WTC11 (cell line): ENCODE results near the gene SEPTIN8. TPM values are rescaled to one million over a fixed set of nuclear protein-coding genes. Genes with fewer than 3 reads are reported as not detected.

Experiments used
- CREB1 ChIP-seq: sonication (generic); formaldehyde crosslinking; IDR thresholded peaks from 2 replicates; pipeline ENCODE4 v1.8.0; 2023; ENCODE audit warnings: mild to moderate bottlenecking, missing genetic modification reagents
- ELF4 ChIP-seq: sonication (generic); formaldehyde crosslinking; IDR thresholded peaks from 2 replicates; pipeline ENCODE4 v1.8.1; 2022; ENCODE audit warnings: low read depth, mild to moderate bottlenecking, moderate library complexity, missing genetic modification reagents
- ESRRA ChIP-seq: sonication (generic); formaldehyde crosslinking; IDR thresholded peaks from 2 replicates; pipeline ENCODE4 v1.8.1; 2022; ENCODE audit warnings: mild to moderate bottlenecking, missing genetic modification reagents, borderline replicate concordance
- FOXJ3 ChIP-seq: sonication (generic); formaldehyde crosslinking; IDR thresholded peaks from 2 replicates; pipeline ENCODE4 v1.9.0; 2021; ENCODE audit warnings: missing genetic modification reagents, mild to moderate bottlenecking, borderline replicate concordance
- HMGA2 ChIP-seq: fragments of 250-450 bp; sonication (Bioruptor Pico); IDR thresholded peaks from 2 replicates; pipeline ENCODE4 v1.4.0; 2021; ENCODE audit warnings: mild to moderate bottlenecking, moderate library complexity
- IRF2 ChIP-seq: sonication (generic); formaldehyde crosslinking; IDR thresholded peaks from 2 replicates; pipeline ENCODE4 v1.8.0; 2022; ENCODE audit warnings: low read depth, missing genetic modification reagents, borderline replicate concordance
- JUN ChIP-seq: sonication (generic); formaldehyde crosslinking; IDR thresholded peaks from 2 replicates; pipeline ENCODE4 v1.8.0; 2023; ENCODE audit warnings: mild to moderate bottlenecking, missing genetic modification reagents
- KAT7 ChIP-seq: sonication (generic); formaldehyde crosslinking; IDR thresholded peaks from 2 replicates; pipeline ENCODE4 v1.8.1; 2023; ENCODE audit warnings: missing genetic modification reagents, mild to moderate bottlenecking, borderline replicate concordance
- MYBL2 ChIP-seq: sonication (generic); formaldehyde crosslinking; IDR thresholded peaks from 2 replicates; pipeline ENCODE4 v1.8.1; 2023; ENCODE audit warnings: mild to moderate bottlenecking, moderate library complexity, missing genetic modification reagents
- NR1H2 ChIP-seq: sonication (generic); formaldehyde crosslinking; IDR thresholded peaks from 2 replicates; pipeline ENCODE4 v1.9.0; 2021; ENCODE audit warnings: mild to moderate bottlenecking, moderate library complexity, missing genetic modification reagents
- RELA ChIP-seq: sonication (generic); formaldehyde crosslinking; IDR thresholded peaks from 2 replicates; pipeline ENCODE4 v1.8.1; 2022; ENCODE audit warnings: missing genetic modification reagents, mild to moderate bottlenecking, borderline replicate concordance
- SMAD3 ChIP-seq: sonication (generic); formaldehyde crosslinking; IDR thresholded peaks from 2 replicates; pipeline ENCODE4 v1.8.0; 2022; ENCODE audit warnings: missing genetic modification reagents, mild to moderate bottlenecking, borderline replicate concordance
- SMAD4 ChIP-seq: sonication (generic); formaldehyde crosslinking; IDR thresholded peaks from 2 replicates; pipeline ENCODE4 v1.8.0; 2022; ENCODE audit warnings: mild to moderate bottlenecking, missing genetic modification reagents
- TEAD4 ChIP-seq: sonication (generic); formaldehyde crosslinking; IDR thresholded peaks from 2 replicates; pipeline ENCODE4 v1.8.0; 2022; ENCODE audit warnings: mild to moderate bottlenecking, missing genetic modification reagents
- TP53 ChIP-seq: sonication (generic); formaldehyde crosslinking; IDR thresholded peaks from 2 replicates; pipeline ENCODE4 v1.8.1; 2023; ENCODE audit warnings: mild to moderate bottlenecking, missing genetic modification reagents
- ZBTB21 ChIP-seq: sonication (generic); formaldehyde crosslinking; IDR thresholded peaks from 2 replicates; pipeline ENCODE4 v1.8.1; 2023; ENCODE audit warnings: mild to moderate bottlenecking, missing genetic modification reagents, borderline replicate concordance
- ZNF121 ChIP-seq: sonication (generic); formaldehyde crosslinking; IDR thresholded peaks from 2 replicates; pipeline ENCODE4 v1.8.0; 2023; ENCODE audit warnings: missing genetic modification reagents
- ZNF317 ChIP-seq: sonication (generic); formaldehyde crosslinking; IDR thresholded peaks from 2 replicates; pipeline ENCODE4 v1.8.1; 2023; ENCODE audit warnings: low read depth, mild to moderate bottlenecking, moderate library complexity, missing genetic modification reagents, borderline replicate concordance
- ZNF416 ChIP-seq: fragments of 250-450 bp; sonication (Bioruptor Pico); IDR thresholded peaks from 2 replicates; pipeline ENCODE4 v1.9.0; 2021; ENCODE audit warnings: mild to moderate bottlenecking, inconsistent platforms
- total RNA-seq: library from RNA; stranded (reverse); gene quantifications from 3 replicates; pipeline ENCODE4 v1.2.3, GENCODE V29; 2021
- TF ChIP-seq, protein P1 (sequence below): fragments of 250-450 bp; sonication (Bioruptor Pico); IDR thresholded peaks from 2 replicates; pipeline ENCODE4 v1.9.0; 2021; ENCODE audit warnings: mild to moderate bottlenecking
- TF ChIP-seq, protein P2 (sequence below): sonication (generic); formaldehyde crosslinking; IDR thresholded peaks from 2 replicates; pipeline ENCODE4 v1.8.1; 2023; ENCODE audit warnings: mild to moderate bottlenecking, missing genetic modification reagents
- TF ChIP-seq, protein P3 (sequence below): sonication (generic); formaldehyde crosslinking; IDR thresholded peaks from 2 replicates; pipeline ENCODE4 v1.8.0; 2022; ENCODE audit warnings: mild to moderate bottlenecking, missing genetic modification reagents
- TF ChIP-seq, protein P4 (sequence below): sonication (generic); formaldehyde crosslinking; IDR thresholded peaks from 2 replicates; pipeline ENCODE4 v1.8.0; 2022; ENCODE audit warnings: missing genetic modification reagents
- TF ChIP-seq, protein P5 (sequence below): fragments of 250-450 bp; sonication (Bioruptor Pico); IDR thresholded peaks from 2 replicates; pipeline ENCODE4 v1.9.0; 2021; ENCODE audit warnings: mild to moderate bottlenecking
- TF ChIP-seq, protein P6 (sequence below): sonication (generic); formaldehyde crosslinking; IDR thresholded peaks from 2 replicates; pipeline ENCODE4 v1.8.0; 2023; ENCODE audit warnings: mild to moderate bottlenecking, missing genetic modification reagents

The SEPTIN8 gene
- total RNA-seq, 1 experiment from 2014 or later = 35.8 TPM

DNA sequence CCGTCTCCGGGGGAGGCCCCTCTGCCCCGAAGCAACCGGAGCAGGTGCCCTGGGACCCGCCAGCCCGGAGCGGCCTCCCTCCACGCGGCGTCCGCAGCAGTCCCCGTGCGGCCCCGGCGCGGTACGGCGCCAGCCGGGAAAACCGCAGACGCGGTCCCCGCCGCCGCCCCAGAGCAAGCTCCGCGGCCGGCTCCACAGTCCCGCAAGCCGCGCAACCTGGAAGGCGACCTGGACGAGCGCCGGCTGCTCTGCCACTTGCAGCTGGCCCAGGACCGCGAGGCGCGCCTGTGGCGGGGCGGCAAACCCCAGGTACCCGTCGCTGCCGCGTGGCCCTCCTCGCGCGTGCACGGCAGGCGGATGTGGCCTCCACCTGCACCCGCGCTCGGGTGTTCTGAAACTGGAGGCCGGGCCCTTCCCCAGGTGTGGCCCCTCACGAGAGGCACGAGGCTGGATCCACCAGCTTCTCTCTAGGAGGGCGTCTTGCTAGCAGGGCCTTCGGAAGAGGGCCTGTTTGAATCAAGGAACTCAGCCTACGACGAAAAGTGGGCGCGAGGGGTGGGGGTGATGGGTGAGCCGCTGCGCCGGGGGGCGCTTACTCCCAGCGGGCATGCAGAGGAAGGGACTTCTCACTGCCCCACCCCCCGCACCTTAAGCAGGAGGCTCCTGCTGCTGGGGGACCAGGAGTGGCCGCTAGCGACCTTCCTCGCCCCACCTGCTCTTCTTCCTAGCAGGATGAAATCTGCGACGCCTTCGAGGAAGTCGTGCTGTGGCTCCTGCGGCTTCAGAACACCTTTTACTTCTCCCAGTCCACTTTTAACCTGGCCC is 29.2 kb downstream of the SEPTIN8 start (continued):
- TF ChIP-seq ZBTB21 (no peak), ESRRA (CRISPR knock-in tag) (peak; percentile 87; the same call in 1 of the 2 replicates), HMGA2 (CRISPR knock-in tag) (no peak), JUN (CRISPR knock-in tag) (peak; percentile 87; the same call in 1 of the 2 replicates), SMAD4 (CRISPR knock-in tag) (0 out of 2 replicates have a peak, but pooled peaks have one; percentile 67), NR1H2 (CRISPR knock-in tag) (peak; percentile 55; the same call in 1 of the 2 replicates), RELA (CRISPR knock-in tag) (peak; percentile 91; the same call in 1 of the 2 replicates), ZNF121 (CRISPR knock-in tag) (peak; percentile 75; the same call in 1 of the 2 replicates), KAT7 (CRISPR knock-in tag) (0 out of 2 replicates have a peak, but pooled peaks have one; percentile 62), ELF4 (peak; percentile 69; the same call in 1 of the 2 replicates), ZNF317 (CRISPR knock-in tag) (peak; percentile 22; the same call in 1 of the 2 replicates), TEAD4 (CRISPR knock-in tag) (no peak), SMAD3 (CRISPR knock-in tag) (peak; percentile 89; the same call in 1 of the 2 replicates), IRF2 (CRISPR knock-in tag) (no peak), TP53 (CRISPR knock-in tag) (peak; percentile 83), ZNF416 (CRISPR knock-in tag) (no peak), FOXJ3 (no peak), MYBL2 (CRISPR knock-in tag) (0 out of 2 replicates have a peak, but pooled peaks have one; percentile 7), CREB1 (CRISPR knock-in tag) (0 out of 2 replicates have a peak, but pooled peaks have one; percentile 14)
- TF ChIP-seq, protein P1, sequence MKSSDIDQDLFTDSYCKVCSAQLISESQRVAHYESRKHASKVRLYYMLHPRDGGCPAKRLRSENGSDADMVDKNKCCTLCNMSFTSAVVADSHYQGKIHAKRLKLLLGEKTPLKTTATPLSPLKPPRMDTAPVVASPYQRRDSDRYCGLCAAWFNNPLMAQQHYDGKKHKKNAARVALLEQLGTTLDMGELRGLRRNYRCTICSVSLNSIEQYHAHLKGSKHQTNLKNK (CRISPR knock-in tag) = no peak
- TF ChIP-seq, protein P2, sequence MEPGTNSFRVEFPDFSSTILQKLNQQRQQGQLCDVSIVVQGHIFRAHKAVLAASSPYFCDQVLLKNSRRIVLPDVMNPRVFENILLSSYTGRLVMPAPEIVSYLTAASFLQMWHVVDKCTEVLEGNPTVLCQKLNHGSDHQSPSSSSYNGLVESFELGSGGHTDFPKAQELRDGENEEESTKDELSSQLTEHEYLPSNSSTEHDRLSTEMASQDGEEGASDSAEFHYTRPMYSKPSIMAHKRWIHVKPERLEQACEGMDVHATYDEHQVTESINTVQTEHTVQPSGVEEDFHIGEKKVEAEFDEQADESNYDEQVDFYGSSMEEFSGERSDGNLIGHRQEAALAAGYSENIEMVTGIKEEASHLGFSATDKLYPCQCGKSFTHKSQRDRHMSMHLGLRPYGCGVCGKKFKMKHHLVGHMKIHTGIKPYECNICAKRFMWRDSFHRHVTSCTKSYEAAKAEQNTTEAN (CRISPR knock-in tag) = peak; percentile 23; the same call in 1 of the 2 replicates
- TF ChIP-seq, protein P3, sequence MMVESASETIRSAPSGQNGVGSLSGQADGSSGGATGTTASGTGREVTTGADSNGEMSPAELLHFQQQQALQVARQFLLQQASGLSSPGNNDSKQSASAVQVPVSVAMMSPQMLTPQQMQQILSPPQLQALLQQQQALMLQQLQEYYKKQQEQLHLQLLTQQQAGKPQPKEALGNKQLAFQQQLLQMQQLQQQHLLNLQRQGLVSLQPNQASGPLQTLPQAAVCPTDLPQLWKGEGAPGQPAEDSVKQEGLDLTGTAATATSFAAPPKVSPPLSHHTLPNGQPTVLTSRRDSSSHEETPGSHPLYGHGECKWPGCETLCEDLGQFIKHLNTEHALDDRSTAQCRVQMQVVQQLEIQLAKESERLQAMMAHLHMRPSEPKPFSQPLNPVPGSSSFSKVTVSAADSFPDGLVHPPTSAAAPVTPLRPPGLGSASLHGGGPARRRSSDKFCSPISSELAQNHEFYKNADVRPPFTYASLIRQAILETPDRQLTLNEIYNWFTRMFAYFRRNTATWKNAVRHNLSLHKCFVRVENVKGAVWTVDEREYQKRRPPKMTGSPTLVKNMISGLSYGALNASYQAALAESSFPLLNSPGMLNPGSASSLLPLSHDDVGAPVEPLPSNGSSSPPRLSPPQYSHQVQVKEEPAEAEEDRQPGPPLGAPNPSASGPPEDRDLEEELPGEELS (CRISPR knock-in tag) = peak; percentile 66; the same call in 1 of the 2 replicates
- TF ChIP-seq, protein P4, sequence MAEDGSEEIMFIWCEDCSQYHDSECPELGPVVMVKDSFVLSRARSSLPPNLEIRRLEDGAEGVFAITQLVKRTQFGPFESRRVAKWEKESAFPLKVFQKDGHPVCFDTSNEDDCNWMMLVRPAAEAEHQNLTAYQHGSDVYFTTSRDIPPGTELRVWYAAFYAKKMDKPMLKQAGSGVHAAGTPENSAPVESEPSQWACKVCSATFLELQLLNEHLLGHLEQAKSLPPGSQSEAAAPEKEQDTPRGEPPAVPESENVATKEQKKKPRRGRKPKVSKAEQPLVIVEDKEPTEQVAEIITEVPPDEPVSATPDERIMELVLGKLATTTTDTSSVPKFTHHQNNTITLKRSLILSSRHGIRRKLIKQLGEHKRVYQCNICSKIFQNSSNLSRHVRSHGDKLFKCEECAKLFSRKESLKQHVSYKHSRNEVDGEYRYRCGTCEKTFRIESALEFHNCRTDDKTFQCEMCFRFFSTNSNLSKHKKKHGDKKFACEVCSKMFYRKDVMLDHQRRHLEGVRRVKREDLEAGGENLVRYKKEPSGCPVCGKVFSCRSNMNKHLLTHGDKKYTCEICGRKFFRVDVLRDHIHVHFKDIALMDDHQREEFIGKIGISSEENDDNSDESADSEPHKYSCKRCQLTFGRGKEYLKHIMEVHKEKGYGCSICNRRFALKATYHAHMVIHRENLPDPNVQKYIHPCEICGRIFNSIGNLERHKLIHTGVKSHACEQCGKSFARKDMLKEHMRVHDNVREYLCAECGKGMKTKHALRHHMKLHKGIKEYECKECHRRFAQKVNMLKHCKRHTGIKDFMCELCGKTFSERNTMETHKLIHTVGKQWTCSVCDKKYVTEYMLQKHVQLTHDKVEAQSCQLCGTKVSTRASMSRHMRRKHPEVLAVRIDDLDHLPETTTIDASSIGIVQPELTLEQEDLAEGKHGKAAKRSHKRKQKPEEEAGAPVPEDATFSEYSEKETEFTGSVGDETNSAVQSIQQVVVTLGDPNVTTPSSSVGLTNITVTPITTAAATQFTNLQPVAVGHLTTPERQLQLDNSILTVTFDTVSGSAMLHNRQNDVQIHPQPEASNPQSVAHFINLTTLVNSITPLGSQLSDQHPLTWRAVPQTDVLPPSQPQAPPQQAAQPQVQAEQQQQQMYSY (CRISPR knock-in tag) = peak; percentile 55; the same call in 1 of the 2 replicates
- TF ChIP-seq, protein P5, sequence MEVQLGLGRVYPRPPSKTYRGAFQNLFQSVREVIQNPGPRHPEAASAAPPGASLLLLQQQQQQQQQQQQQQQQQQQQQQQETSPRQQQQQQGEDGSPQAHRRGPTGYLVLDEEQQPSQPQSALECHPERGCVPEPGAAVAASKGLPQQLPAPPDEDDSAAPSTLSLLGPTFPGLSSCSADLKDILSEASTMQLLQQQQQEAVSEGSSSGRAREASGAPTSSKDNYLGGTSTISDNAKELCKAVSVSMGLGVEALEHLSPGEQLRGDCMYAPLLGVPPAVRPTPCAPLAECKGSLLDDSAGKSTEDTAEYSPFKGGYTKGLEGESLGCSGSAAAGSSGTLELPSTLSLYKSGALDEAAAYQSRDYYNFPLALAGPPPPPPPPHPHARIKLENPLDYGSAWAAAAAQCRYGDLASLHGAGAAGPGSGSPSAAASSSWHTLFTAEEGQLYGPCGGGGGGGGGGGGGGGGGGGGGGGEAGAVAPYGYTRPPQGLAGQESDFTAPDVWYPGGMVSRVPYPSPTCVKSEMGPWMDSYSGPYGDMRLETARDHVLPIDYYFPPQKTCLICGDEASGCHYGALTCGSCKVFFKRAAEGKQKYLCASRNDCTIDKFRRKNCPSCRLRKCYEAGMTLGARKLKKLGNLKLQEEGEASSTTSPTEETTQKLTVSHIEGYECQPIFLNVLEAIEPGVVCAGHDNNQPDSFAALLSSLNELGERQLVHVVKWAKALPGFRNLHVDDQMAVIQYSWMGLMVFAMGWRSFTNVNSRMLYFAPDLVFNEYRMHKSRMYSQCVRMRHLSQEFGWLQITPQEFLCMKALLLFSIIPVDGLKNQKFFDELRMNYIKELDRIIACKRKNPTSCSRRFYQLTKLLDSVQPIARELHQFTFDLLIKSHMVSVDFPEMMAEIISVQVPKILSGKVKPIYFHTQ (CRISPR knock-in tag) = no peak
- TF ChIP-seq, protein P6, sequence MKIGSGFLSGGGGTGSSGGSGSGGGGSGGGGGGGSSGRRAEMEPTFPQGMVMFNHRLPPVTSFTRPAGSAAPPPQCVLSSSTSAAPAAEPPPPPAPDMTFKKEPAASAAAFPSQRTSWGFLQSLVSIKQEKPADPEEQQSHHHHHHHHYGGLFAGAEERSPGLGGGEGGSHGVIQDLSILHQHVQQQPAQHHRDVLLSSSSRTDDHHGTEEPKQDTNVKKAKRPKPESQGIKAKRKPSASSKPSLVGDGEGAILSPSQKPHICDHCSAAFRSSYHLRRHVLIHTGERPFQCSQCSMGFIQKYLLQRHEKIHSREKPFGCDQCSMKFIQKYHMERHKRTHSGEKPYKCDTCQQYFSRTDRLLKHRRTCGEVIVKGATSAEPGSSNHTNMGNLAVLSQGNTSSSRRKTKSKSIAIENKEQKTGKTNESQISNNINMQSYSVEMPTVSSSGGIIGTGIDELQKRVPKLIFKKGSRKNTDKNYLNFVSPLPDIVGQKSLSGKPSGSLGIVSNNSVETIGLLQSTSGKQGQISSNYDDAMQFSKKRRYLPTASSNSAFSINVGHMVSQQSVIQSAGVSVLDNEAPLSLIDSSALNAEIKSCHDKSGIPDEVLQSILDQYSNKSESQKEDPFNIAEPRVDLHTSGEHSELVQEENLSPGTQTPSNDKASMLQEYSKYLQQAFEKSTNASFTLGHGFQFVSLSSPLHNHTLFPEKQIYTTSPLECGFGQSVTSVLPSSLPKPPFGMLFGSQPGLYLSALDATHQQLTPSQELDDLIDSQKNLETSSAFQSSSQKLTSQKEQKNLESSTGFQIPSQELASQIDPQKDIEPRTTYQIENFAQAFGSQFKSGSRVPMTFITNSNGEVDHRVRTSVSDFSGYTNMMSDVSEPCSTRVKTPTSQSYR (CRISPR knock-in tag) = peak; percentile 73; the same call in 1 of the 2 replicates
